ENCODE measurements around the gene PIGC. TPM values are rescaled to one million over a fixed set of nuclear protein-coding genes. Genes with fewer than 3 reads are reported as not detected.

PIGC gene
- total and polyA plus RNA-seq, 2 donors (not counting 3 experiments of a cell fraction or from before 2014, with no cell fraction given) = 16.1 to 25.8 TPM

GRCh38 chr1:172401892-172402291, 42.0 kb downstream of the PIGC start:
- no peak overlapping the region for H3K27ac ChIP-seq (ENCODE audit: insufficient read depth, low read depth, low read length)
- no peaks in the 10 kb centered on the region for H4K20me1 ChIP-seq (replicated peaks; ENCODE audit: control insufficient read depth, extremely low read depth, insufficient read depth, low read length)
- H3K4me3 ChIP-seq (replicated peaks in 1 of 3; ENCODE audit: insufficient read depth in 1 of 3, low read depth in 1 of 3, low read length in 3 of 3) = no peak overlapping the region
- no peak for TF ChIP-seq FOS (IDR thresholded peaks at IDR 0.05; ENCODE audit: borderline replicate concordance, insufficient read depth, low read length)
- peak in 1 of 2 donors; percentile 7 for TF ChIP-seq CTCF (IDR thresholded peaks at IDR 0.05; ENCODE audit: extremely low read depth in 1 of 2, insufficient read depth in 1 of 2, low read depth in 1 of 2, low read length in 2 of 2)
- H3K4me1 ChIP-seq (ENCODE audit: control insufficient read depth, extremely low read depth, insufficient read depth, low read length) = peaks cover 22% of the 10 kb centered on the region
- no peaks in the 10 kb centered on the region for H3K79me2 ChIP-seq (ENCODE audit: control insufficient read depth, insufficient read depth, low read length)
- no peak overlapping the region for H2AFZ ChIP-seq (ENCODE audit: low read depth, low read length)
- no peaks in the 10 kb centered on the region for H3K27me3 ChIP-seq (ENCODE audit: control insufficient read depth in 2 of 2, insufficient read depth in 2 of 2, low read length in 2 of 2)
- intact Hi-C loops (cut with micrococcal nuclease) = no loop called here
- no peaks in the 10 kb centered on the region for H3K9me3 ChIP-seq (replicated peaks; ENCODE audit: control insufficient read depth, insufficient read depth, low read length)
- dilution Hi-C loops (cut with MboI; ENCODE audit: extremely low pct_ligation_motif_present, low sequenced_read_pairs) = loop anchor here (25.0 kb wide), 1 partner anchor 390 kb away; no protein-coding TSS in a partner anchor
- POLR2A ChIA-PET = no interaction called here
- CTCF ChIA-PET = interaction anchor here (1.1 to 6.1 kb wide), 2 partner anchors 76 to 400 kb away, joined by 3 to 73 read pairs; no protein-coding TSS in a partner anchor
- no peaks in the 10 kb centered on the region for H3K9me1 ChIP-seq (replicated peaks; ENCODE audit: control insufficient read depth, extremely low read depth, insufficient read depth, low read length)
- H3K9ac ChIP-seq (replicated peaks; ENCODE audit: extremely low read depth, insufficient read depth, low read length) = no peak overlapping the region
- H3K4me2 ChIP-seq (ENCODE audit: insufficient read depth, low read length) = no peak overlapping the region
- FAIRE-seq (no peak), DNase-seq (ENCODE audit: low read depth, low spot score) (no peak)
- H3K36me3 ChIP-seq (ENCODE audit: control insufficient read depth in 2 of 2, extremely low read depth in 1 of 2, insufficient read depth in 2 of 2, low read length in 2 of 2) = no peaks in the 10 kb centered on the region
- no TSS peak for BruUV-seq (replicated peaks)

GRCh38 chr1:172401477-172401876, 42.4 kb downstream of the PIGC start:
- ChIA-PET CTCF (interaction anchor here (1.1 to 6.1 kb wide), 3 partner anchors 42 to 399 kb away, joined by 3 to 73 read pairs (median 36); no protein-coding TSS in a partner anchor), POLR2A (no interaction called here)
- dilution Hi-C loops (cut with MboI; ENCODE audit: extremely low pct_ligation_motif_present, low sequenced_read_pairs) (loop anchor here (25.0 kb wide), 1 partner anchor 389 kb away; no protein-coding TSS in a partner anchor), intact Hi-C loops (cut with micrococcal nuclease) (no loop called here)
- Histone ChIP-seq H3K27me3 (ENCODE audit: control insufficient read depth in 2 of 2, insufficient read depth in 2 of 2, low read length in 2 of 2) (no peaks in the 10 kb centered on the region), H4K20me1 (replicated peaks; ENCODE audit: control insufficient read depth, extremely low read depth, insufficient read depth, low read length) (no peaks in the 10 kb centered on the region), H3K9me1 (replicated peaks; ENCODE audit: control insufficient read depth, extremely low read depth, insufficient read depth, low read length) (no peaks in the 10 kb centered on the region), H3K9ac (replicated peaks; ENCODE audit: extremely low read depth, insufficient read depth, low read length) (no peak overlapping the region), H3K9me3 (replicated peaks; ENCODE audit: control insufficient read depth, insufficient read depth, low read length) (no peaks in the 10 kb centered on the region), H3K4me1 (ENCODE audit: control insufficient read depth, extremely low read depth, insufficient read depth, low read length) (peaks cover 23% of the 10 kb centered on the region), H2AFZ (ENCODE audit: low read depth, low read length) (no peak overlapping the region), H3K79me2 (ENCODE audit: control insufficient read depth, insufficient read depth, low read length) (no peaks in the 10 kb centered on the region), H3K27ac (ENCODE audit: insufficient read depth, low read depth, low read length) (no peak overlapping the region), H3K4me2 (ENCODE audit: insufficient read depth, low read length) (no peak overlapping the region), H3K36me3 (ENCODE audit: control insufficient read depth in 2 of 2, extremely low read depth in 1 of 2, insufficient read depth in 2 of 2, low read length in 2 of 2) (no peaks in the 10 kb centered on the region), H3K4me3 (replicated peaks in 1 of 3; ENCODE audit: insufficient read depth in 1 of 3, low read depth in 1 of 3, low read length in 3 of 3) (no peak overlapping the region)
- no peak for DNase-seq (ENCODE audit: low read depth, low spot score)
- TF ChIP-seq POLR2AphosphoS5 (IDR thresholded peaks at IDR 0.05; ENCODE audit: insufficient read depth, low read depth, low read length) (no peak), FOS (IDR thresholded peaks at IDR 0.05; ENCODE audit: borderline replicate concordance, insufficient read depth, low read length) (no peak), GATA2 (IDR thresholded peaks at IDR 0.05; ENCODE audit: insufficient read depth, insufficient read length, low read depth, low read length) (no peak), POLR2A (IDR thresholded peaks at IDR 0.05; ENCODE audit: low read depth, low read length) (no peak), MYC (IDR thresholded peaks at IDR 0.05; ENCODE audit: low read depth, low read length) (no peak)
- no TSS peak for BruUV-seq (replicated peaks)
- FAIRE-seq = no peak
